ENCODE measurements around the gene VLDLR.

GRCh38 chr9:2595973-2596372 is 25.6 kb upstream of the VLDLR start:
- no peak for TF ChIP-seq POLR2A (IDR thresholded peaks at IDR 0.05)
- no peak for TF ChIP-seq CTCF (IDR thresholded peaks at IDR 0.05)

Data from Peyer's patch (tissue), 4 donors.